ENCODE measurements around the gene USP9Y.

DNA sequence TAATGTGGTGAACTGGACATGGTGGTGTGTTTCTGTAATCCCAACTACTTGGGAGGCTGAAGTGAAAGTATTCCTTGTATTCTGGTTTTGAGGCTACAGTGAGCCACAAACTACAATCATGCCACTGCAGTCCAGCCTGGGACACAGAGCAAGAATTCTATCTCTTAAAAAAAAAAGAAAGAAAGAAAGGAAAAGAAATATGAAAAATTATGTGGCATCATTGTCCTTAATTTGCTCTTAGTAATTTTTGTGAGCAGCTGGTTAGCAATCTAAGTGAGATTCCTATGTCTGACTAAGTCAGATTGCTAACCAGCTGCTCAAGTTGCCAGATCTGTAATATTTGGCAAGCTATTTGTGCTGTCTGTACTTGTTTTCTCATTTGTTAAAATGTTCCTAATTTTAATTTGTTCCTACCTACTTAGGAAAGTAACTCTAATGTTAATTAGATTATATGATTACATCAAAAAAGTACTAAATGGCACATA is 154.8 kb downstream of the USP9Y start:
- TF ChIP-seq RCOR1 (conservative IDR thresholded peaks at IDR 0.05; ENCODE audit: low read depth, low read length) = no peak
- TF ChIP-seq BMI1 (IDR thresholded peaks at IDR 0.05; ENCODE audit: borderline replicate concordance) = no peak
- no peak for TF ChIP-seq ATF7 (IDR thresholded peaks at IDR 0.05; ENCODE audit: low read depth)
- TF ChIP-seq, protein P1, sequence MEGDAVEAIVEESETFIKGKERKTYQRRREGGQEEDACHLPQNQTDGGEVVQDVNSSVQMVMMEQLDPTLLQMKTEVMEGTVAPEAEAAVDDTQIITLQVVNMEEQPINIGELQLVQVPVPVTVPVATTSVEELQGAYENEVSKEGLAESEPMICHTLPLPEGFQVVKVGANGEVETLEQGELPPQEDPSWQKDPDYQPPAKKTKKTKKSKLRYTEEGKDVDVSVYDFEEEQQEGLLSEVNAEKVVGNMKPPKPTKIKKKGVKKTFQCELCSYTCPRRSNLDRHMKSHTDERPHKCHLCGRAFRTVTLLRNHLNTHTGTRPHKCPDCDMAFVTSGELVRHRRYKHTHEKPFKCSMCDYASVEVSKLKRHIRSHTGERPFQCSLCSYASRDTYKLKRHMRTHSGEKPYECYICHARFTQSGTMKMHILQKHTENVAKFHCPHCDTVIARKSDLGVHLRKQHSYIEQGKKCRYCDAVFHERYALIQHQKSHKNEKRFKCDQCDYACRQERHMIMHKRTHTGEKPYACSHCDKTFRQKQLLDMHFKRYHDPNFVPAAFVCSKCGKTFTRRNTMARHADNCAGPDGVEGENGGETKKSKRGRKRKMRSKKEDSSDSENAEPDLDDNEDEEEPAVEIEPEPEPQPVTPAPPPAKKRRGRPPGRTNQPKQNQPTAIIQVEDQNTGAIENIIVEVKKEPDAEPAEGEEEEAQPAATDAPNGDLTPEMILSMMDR (IDR thresholded peaks at IDR 0.05 in 2 of 3, conservative IDR thresholded peaks at IDR 0.05 in 1 of 3; ENCODE audit: control insufficient read depth in 2 of 3, extremely low read depth in 1 of 3, insufficient read depth in 1 of 3, low read depth in 3 of 3, low read length in 3 of 3) = no peak
- TF ChIP-seq POLR2AphosphoS2 (IDR thresholded peaks at IDR 0.05; ENCODE audit: low read depth, low read length) = no peak

All from GM12878 (cell line).